ENCODE measurements around the gene GYS2.
A peak's percentile ranks its signal among the peaks of the same experiment; 100 is the strongest.
"Not testable (repeated sequence)": the region's sequence is repeated elsewhere in the genome, so short reads cannot be mapped to it uniquely, and the experiment has no call there.

Gene GYS2

DNA sequence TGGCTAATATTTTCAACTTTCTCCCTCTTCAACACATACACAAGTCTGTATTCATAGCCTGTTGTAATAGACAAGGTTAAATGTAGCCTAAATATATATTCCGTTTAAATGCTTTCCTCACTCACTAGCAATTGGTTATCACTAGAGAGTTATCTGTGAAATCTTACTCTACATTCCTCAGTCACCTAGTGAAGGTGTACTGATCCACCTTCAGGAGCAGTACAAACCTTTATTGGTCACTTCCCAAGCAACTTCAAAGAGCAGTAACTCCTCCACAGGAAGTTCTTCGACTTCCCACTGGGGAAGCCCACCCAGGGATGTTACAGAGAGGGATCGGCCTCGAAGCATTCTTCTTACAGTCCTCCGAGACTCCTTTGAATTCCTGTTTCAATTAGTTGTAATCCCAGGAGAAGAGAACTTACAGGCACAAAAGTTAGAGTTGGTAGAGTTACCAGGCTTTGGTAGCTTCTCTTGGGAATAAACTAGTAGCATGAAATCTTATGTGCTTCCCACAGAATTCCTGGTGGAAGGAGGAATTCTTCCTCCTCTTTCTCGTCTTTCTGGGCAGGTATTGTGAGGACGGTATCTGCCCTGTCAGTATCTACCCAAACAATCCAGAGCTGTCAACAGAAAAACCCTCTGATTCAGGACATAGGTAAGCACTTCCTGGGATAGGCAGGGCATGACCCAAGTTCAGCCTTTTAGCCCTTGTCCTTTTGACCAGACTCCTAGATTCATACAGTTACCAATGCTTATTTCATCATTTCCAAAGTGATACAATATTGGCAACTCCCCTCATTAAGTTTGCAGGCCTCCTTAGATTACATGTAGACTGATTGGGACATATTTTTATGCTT lies at the start of gene GYS2:
Gene GYS2 (minus strand): TSS at position 603 of the 857 bp plus-strand sequence. CDS start 255 bp downstream, at position 348.
- DNase-seq, result no peak

DNA sequence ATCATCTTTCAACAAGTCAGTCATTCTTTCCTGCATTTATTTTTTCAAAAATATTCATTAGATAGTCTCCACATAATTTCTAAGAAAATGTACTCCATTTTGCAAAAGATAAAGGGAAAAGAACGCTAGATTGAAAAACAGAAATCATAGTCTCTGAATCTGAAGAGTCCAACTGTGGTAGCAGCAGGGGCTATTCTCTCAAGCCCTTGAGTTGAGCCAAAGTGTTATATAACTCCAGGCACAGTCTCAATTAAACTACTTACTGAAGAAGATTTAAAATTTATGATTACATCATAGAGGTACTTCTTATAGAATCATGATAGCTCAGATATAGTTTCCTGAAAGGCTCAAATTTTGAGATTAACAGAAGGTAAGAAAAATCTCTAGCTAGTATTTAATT lies 47.2 kb upstream of the GYS2 start:
- no peak for DNase-seq

DNA sequence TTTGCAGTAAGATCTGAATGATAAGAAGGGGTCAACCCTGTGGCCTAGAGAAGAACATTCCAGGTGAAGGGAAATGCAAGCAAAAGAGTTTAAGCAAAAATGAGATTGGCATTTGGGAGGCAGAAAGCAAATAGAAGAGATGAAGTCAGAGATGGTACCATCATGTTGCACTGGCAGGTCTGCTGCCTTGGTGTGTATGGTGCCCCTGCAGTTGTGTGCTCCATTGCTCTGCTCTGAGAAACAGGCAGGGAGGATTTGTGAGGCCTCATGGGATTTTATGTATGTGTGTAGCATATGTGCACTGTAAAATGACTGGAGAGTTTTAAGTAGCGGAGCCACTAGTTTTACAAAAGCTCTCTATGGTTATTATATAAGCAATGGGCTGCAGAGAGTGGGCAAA lies 46.4 kb upstream of the GYS2 start:
- no peak for DNase-seq

DNA sequence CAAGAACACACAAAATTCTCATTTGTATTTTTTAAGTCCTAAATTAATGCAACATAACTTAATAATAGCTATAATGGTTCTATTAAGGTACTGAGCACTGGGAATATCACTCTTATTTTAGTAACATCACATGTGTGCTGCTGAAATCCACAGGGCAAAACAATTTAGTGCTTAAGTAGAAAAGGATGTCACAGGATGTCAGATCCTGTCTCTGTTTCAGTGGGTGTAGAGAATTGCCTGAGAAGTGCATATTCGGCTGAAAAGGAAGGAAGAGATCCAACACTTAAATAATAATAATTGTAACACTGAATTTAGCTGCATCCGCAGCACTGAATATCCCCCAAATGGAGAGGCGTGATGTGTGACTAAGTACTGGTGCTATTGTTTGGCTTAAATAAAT lies 44.4 kb upstream of the GYS2 start:
- DNase-seq, result no peak

DNA sequence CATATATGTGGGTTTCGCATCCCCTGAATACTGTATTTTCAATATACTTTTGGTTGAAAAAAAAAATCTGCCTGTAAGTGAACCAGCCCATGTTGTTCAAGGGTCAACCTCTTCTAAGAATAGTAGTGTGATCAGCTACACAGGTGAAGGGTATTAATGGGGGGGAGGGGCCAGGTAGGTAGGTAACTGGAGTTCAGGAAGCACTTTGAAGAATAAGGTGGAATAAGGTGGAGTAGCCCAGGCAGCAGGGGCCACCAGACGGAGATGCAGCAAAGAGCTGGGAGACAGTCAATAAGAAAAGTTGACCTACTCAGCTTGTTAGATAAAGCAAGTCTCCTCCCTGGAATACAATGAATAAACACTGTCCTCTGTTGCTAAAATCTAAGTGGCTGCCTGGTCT lies 43.7 kb upstream of the GYS2 start:
- DNase-seq, result no peak

DNA sequence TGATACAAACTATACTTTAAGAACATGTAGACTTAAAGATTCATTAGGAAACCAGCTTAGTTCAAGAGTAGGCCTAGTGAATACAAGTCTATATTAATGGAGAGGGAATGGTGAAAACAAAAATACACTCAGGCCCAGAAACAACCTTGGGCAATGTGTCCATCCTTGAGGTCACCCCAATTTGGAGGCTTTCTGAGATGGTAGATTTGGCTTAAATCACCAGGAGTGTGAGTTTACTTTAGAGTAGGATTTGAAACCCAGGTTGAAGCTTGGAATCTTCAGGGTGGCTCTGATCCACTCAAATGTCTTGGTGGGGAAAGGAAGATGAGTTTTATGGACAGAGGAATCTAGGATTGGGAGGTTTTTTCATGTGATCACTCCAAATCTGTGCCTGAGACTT lies 42.5 kb upstream of the GYS2 start:
- no peak for DNase-seq

DNA sequence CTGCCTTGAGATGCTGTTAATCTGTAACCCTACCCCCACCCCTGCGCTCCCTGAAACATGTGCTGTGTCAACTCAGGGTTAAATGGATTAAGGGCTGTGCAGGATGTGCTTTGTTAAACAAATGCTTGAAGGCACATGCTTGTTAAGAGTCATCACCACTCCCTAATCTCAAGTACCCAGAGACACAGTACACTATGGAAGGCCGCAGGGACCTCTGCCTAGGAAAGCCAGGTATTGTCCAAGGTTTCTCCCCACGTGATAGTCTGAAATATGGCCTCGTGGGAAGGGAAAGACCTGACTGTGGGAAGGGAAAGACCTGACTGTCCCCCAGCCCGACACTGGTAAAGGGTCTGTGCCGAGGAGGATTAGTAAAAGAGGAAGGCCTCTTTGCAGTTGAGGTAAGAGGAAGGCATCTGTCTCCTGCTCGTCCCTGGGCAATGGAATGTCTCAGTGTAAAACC lies 40.4 kb upstream of the GYS2 start:
- DNase-seq, result not testable (repeated sequence)

DNA sequence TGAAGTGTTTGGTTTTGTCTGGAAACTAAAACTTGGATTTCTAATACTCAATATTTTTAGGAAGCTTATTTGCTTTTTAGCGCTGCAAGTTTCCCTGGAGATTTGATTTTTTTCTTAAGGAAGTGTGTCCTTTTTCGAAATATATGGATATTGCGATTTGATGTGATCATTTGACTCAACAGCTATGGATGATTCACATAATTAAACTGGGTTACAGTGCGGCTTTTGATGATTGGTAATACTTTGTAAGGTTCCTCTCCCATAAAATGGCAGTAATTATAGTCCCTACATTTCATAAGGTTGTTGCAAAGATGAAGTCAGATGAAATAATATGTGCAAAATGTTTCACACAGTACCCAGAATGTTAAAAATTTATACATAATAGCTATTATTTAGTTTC lies 39.9 kb upstream of the GYS2 start:
- DNase-seq, result no peak

DNA sequence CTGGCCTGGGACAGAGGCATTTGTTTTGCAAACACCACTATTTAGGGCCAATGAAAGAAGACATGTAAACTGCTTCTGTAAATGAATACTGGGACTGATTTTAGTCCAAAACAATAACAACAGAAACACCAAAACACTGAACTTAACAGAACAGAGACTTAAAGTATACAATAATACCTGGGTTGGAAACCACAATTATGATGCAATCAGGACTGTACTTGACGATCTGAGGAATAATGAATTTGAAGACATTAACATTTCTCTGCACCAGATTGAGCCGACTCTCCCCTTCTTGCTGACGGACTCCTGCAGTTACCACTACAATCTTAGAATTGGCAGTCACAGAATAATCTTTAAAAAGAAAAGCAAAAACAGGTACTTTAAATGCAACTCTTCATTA lies 39.1 kb upstream of the GYS2 start:
- no peak for DNase-seq

DNA sequence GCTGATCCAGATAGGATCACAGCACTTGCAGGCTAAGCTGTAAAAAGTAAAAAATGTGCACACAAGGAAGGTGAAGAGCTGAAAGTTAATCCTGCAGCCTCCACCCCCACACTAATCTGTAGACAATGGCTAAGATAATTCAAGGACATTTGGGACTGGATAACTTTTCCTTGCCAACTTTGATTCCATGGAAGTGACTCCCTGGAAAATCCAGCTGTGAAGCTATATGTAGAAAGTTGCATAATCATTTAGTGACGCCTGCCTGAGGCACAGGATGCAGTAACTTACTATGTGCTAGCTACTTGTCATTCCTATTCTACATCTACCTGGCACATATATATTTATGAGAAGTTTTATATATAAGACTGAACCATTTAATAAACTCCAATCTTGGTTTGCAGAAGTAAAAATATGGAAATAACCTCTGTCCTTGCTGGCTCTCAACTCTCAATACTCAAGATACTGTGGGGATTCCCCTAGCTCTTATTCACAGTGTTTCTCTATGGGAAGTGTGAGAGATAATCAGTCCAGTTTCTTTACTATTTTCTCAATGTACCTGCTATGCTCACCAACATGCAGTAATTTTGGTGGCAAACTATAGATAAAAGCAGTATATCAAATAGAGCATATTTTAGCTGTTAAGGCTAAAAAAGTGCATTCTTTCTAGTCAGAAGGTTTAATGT lies 38.2 kb upstream of the GYS2 start:
- no peak for DNase-seq

DNA sequence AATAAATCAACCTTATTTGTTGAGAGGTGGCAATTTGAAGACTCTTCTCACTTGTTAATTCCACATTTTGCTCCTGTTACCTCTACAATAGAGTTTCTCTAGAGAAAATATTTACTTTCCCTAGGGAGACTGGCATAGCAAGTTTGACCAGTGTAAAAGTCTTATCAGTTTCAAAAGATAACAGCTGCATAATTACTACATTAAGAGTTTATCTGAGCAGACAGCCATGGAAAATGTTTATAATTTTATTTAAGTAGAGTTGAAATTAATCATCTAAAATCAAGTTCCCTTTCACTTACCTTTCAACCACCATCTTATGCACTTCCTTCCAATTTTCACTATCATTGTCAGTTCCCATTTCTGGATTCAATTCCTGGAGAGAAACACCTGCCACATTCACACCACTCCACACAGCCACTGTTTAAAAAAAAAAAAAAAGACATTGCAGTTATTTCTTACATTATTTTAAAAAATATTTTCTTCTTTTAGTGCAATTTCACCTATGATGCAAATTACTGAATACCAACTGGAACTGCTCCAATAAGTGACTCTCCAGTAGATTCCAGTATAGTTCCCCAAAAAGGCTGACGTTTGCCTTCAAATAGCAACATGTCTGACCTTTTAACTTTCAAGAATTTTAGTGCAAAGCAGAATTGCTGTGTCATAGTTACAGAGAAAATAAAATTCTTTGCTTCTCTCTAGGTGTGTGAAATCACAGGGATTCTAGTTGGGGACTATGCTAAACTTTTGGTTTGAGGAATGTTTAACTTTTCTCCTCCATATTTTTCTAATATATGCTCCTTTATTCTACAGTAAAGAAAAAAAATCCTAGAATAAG lies 33.6 kb upstream of the GYS2 start:
- DNase-seq, result peak; percentile 11

DNA sequence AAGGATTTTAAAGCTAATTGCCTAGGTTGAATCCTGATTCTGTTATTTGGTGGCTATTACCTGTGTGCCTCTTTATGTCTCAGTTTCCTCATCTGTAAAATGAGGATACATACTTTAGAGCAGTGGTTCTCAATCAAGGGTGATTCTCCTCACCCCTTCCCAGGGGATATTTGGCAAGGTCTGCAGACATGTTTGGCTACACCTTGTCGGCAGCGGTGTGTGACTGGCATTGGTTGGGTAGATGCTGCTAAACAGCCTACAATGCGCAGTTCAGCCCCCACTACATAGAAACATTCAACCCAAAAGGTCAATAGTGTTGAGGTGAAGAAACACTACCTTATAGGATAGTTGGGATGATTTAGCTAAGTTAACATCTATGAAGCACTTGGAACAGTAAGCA lies 29.6 kb upstream of the GYS2 start:
- DNase-seq, result no peak

DNA sequence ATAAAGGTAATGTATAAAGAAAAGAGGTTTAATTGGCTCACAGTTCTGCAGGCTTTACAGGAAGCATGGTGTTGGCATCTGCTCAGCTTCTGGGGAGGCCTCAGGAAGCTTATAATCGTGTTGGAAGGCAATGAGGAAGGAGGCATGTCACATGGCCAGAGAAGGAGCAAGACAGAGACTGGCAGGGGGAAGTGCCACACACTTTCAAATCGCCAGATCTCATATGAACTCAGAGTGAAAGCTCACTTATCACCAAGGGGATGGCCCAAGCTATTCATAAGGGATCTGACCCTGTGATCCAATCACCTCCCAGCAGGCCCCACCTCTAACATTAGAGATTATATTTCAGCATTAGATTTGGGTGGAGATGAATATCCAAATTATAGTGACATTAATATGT lies 26.7 kb upstream of the GYS2 start:
- no peak for DNase-seq

DNA sequence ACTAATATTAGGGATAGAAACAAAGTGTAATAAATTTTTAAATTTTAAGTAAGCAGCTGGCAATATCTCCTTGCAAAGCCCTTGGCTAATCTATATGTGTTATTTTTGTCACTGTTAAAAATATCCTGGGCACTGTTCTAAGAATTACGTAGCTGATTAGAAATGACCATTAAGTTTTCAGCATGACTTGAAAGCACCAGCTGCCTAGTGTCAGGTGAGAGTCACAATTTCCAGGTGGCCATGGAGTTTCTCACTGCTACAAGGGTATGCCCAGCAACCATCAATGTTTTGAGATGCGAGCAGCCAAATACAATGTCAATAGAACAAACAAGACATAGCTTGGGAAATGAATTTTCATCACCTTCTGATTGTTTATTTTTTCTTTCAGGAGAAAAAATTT lies 23.3 kb upstream of the GYS2 start:
- DNase-seq, result no peak

DNA sequence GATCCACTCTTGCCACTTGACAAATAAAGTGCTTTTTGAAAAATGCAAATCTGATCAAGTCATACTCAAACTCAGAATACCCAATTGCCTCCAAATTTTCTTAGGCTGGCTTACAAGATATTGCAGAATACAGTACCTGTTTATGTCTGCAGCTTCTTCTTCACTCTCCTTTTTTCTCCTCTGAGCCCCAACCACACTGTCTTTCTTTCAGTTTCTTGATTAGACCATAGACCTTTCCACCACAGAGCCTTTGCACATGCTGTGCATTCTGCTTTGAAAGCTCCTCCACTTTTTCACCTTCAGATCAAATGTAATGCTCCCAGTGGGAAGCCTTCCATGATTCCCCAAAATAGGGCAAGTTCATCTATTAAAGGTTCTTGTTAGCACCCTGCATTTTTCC lies 13.9 kb upstream of the GYS2 start:
- DNase-seq, result no peak

DNA sequence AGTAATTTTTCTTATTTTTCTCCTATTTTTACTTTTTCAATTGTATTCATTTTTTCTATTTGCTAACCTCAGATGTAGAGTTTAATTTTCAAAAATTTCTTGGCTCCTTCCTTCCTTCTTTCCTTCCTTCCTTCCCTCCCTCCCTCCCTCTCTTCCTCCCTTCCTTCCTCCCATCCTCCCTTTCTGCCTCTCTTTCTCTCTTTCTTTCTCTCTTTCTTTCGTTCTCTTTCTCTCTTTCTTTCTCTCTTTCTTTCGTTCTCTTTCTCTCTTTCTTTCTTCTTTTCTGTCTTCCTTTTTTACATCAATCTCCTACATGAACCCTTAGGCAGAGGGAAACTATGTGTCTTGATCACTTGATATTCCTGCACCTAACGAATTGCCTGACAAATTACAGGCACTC lies 12.4 kb upstream of the GYS2 start:
- DNase-seq, result no peak

DNA sequence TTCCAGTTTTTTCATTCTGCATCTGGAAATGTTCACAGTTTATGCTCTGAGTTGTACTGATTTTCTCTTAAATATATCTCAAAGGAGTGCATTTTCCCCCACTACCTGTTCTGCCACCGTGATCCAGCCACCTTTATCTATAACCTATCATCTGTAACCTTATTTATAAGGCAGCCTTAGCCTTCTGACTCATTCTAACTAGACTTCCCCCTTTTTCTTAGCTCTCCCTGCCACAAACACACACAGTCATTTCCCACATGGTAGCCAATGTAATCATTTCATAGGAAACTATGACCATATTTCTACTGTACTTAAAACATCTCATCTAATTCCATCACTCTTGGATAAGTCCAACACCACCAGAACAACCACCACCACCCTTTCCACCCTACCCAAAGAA lies 10.8 kb upstream of the GYS2 start:
- no peak for DNase-seq

DNA sequence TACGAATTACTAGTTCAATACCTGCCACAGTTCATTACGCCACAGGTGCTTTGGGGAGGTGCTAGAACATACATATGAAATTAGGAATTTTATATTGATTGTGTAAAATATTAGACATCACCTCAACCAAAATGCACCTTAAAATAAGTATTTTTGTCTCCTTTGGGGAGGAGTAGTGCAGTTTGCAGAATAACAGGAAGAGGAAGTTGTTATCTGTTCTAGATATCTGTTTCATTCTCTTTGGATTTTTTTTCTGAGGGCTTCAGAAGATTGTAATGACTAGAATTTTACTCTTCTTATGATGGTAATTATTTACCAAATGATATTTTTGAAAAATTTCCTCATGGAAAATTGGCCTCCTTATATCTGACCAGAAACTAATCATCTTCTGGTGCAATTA lies 9.9 kb upstream of the GYS2 start:
- no peak for DNase-seq

DNA sequence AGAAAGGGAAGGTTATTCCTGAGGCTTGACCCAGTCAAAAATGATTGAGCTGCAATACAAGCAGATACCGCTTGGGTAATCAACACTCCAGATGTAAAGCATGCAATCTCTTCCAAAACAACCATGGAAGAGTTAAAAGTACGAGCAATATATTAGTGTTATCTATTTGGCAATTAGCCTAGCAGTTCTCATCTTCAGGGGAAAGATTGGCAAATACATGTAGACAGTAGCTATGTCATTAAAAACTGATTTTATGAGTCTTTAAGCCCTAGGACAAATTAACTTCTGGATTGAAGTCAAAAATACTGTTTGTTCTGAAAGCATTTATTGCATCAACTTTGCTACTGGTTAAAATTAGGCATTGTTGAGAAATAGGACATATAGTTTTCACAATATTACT lies 9.3 kb upstream of the GYS2 start:
- DNase-seq, result no peak

DNA sequence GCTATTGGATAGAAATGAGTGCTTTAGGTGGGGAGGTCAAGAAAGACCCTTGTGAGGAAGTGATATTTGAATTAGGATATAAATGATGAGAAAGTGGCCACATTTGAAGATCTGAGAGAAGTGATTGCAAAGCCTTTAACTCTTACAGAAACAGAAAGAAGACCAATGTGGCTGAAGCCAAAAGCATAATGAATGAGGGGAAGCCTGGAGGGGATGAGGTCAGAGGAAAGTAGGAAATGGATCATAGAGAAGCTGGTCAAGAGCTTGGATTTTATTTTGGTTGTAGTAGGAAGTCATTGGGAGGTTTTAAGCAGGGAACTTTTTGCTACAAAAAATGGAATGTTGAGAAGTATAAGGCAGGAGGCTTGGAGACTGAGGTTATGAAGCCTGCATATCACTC lies 3.5 kb upstream of the GYS2 start:
- DNase-seq, result no peak

DNA sequence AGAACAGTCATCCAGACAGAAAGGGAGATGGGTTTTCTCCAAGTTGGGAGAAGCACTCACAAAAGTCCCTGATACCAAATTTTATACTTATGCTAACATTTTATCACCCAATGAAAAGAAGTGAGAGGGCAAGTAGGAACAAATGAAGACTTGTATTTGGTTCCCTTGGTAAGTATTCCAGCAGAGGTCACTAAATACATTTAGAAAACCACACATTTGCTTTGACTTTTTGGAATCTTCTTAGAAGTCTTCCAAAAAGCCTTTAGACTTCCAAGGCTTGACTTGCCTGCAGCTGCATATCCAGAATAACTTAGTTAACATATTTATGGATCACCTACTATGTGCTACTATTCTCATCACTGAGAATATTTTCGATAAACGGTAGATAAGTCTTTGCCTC lies 3.1 kb upstream of the GYS2 start:
- DNase-seq, result peak; percentile 12

DNA sequence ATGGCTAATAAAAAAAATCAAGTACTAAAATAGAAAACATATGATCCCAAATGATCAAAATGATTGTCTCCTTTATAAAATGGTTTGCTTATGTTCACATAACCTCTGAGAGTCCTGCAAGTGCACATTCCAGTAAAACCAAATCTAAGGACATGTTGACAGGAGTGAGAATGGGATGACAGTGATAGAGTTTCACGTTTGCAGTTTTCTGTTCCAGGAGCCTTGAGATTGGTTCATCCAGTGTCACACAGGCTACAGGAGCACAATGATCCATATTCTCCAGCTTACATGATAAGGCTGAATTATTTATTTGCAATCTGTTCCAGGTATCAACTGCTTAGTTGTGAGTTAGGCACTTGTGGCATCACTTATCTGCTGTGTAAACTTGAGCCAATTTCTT lies 1.5 kb upstream of the GYS2 start:
- DNase-seq, result no peak

DNA sequence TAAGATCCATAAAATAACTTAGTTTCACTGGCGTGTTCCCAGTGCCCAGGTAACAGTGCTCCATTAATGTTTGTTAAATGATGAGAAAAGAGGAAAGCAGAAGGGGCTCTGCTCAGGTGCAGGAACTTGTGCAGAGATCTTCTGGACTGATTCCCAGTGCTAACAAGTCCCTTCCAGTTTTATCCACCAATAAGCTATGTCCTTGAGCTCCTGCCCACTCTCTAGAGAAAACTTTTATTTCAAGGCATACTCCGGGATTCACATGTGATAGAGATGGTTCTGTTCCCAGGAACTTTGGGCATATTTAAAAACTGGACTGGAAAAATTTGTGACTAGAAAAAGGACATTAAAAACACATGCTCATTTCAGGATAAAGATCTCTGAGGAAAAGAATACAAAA lies 1.9 kb downstream of the GYS2 start:
- DNase-seq, result no peak

DNA sequence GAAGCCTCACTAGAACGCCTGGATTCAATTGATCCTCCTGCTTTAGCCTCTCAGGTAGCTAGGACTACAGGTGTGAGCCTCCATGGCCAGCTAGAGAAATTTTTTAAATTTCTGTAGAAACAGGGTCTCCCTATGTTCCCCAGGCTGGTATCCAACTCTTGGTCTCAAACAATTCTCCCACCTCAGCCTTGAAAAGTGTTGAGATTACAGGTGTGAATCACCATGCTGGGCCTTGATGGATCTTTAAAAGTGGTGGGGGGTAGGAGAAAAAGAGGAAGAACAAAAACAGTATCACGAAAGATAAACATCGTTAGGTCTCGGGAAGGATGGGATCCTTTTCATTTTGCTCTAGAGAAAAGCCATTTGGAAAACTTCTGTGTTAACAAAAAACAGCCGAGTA lies 4.5 kb downstream of the GYS2 start:
- DNase-seq, result no peak

Data from fibroblast of upper back skin (primary cell).